H1 (cell line): Measurements from ENCODE around the gene PTK6. TPM values are rescaled to one million over a fixed set of nuclear protein-coding genes. Genes with fewer than 3 reads are reported as not detected.

Experiments
- polyA plus RNA-seq, 7 experiments: library from polyadenylated mRNA; depleted of rRNA in 3 of 7; stranded (reverse) in 5 of 7; unstranded in 2 of 7; fragments of >200 nt in 5 of 7; fragments of 200-250 nt in 2 of 7; gene quantifications; 1 replicate in 5 of 7; 2 replicates in 1 of 7; 4 replicates in 1 of 7; pipeline versions ENCODE4 v1.2.1 to v1.2.3, GENCODE V29; 2011 to 2013; ENCODE audit warnings: missing spikeins in 2 of 7, mixed read lengths in 2 of 7
- total RNA-seq: library from RNA; stranded (reverse); fragmentation: NEBNext Ultra II Directional; extraction: Animal tissue kit (Norgen Biotek cat#: 25700); gene quantifications from 2 replicates; pipeline ENCODE4 v1.2.1, GENCODE V29; 2021
- TF ChIP-seq, protein P1 (sequence below): IDR thresholded peaks from 2 replicates; pipeline ENCODE4 v1.6.1; 2011; ENCODE audit warnings: low read length, improper control_type of control experiment

The PTK6 gene
- total and polyA plus RNA-seq, 2 of the 8 experiments (the other 6 are each of a cell fraction or from before 2014, with no cell fraction given): 0.12 to 0.19 TPM

DNA sequence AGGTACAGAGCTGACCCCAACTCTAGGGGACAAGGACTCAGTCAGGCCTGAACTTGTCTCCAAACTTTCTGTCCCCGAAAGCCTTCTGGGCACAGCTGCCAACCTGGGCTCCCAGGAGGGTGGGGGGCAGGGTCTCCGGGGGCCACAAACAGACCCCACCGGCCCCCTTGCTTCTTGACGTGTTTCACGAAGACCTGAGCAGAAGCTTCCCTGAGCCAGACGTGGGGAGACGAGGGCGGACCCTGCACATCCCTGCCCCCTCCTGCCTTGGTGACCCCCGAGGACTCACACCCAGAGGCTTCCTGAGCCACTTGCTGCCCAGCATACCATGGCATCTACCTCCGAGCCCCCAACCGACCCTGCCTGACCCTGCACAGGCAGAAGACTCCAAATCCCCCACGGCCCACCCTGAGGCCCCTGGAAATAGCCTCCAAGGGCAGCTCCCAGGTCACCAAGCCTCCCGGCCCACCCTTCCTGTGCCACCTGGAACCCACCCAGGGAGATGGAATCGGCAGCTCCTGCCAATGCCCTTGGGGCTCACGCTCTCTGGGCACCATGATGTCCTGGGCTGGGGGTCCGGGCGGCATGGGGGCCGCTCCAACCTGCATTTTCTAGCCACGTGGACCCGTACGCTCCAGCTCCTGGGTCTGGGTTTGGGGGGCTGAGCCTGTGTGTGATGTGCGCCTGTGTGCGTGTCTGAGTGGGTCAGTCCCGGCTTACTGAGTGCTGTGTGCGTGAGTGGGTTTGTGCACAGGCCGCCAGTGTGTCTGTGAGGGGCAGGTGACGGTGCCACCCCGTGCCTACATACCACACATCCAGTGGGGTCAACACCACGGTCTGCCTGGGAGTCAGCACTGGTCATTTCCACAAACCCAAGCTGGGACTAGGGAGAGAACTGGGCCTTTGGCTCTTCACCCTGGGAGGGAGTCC, 2.5 kb upstream of the PTK6 start (continued):
- TF ChIP-seq, protein P1, sequence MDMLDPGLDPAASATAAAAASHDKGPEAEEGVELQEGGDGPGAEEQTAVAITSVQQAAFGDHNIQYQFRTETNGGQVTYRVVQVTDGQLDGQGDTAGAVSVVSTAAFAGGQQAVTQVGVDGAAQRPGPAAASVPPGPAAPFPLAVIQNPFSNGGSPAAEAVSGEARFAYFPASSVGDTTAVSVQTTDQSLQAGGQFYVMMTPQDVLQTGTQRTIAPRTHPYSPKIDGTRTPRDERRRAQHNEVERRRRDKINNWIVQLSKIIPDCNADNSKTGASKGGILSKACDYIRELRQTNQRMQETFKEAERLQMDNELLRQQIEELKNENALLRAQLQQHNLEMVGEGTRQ: no peak
